Activated CD4-positive, alpha-beta T cell treated with anti-CD3 and anti-CD28 coated beads for 36 hours (primary cell): ENCODE results near the gene CSK. TPM values are rescaled to one million over a fixed set of nuclear protein-coding genes. Genes with fewer than 3 reads are reported as not detected.

ENCODE experiments used
- ATAC-seq: fragments of 200-7000 bp; cut with Tn5 transposase; one replicate; pipeline ENCODE4 v1.10.0; 2021; ENCODE audit warnings: mild to moderate bottlenecking, moderate library complexity
- CTCF ChIA-PET: fragments of 350-600 bp; sonication (Branson Sonifier 250); formaldehyde crosslinking; loops from one replicate; lab custom pipeline; 2021; ENCODE audit warnings: antibody characterized with exemption; lab: Charles Lee
- POLR2A ChIA-PET: fragments of 350-600 bp; sonication (Branson Sonifier 250); formaldehyde crosslinking; loops from one replicate; lab custom pipeline; 2021; ENCODE audit warnings: antibody characterized with exemption, inconsistent platforms; lab: Charles Lee
- DNase-seq: peaks from one replicate; pipeline ENCODE4 v3.0.0-alpha.2; 2020
- H3K27ac Mint-ChIP-seq: one replicate; pipeline ENCODE4 v1.8.0; 2021; ENCODE audit warnings: mixed read lengths
- H3K27me3 Mint-ChIP-seq: one replicate; pipeline ENCODE4 v1.8.0; 2021; ENCODE audit warnings: mixed read lengths
- H3K36me3 Mint-ChIP-seq: one replicate; pipeline ENCODE4 v1.8.0; 2021; ENCODE audit warnings: low read depth, mixed read lengths
- H3K4me1 Mint-ChIP-seq: one replicate; pipeline ENCODE4 v1.8.0; 2021; ENCODE audit warnings: mixed read lengths
- H3K4me3 Mint-ChIP-seq: one replicate; pipeline ENCODE4 v1.8.0; 2021; ENCODE audit warnings: mild to moderate bottlenecking, moderate library complexity, mixed read lengths
- H3K9me3 Mint-ChIP-seq: one replicate; pipeline ENCODE4 v1.8.0; 2021; ENCODE audit warnings: low read depth, mixed read lengths
- intact Hi-C, 2 experiments: fragments of 100-400 bp; cut with DNase I in 1 of 2; cut with micrococcal nuclease in 1 of 2; formaldehyde crosslinking; loops; one replicate each; pipeline versions ENCODE4 v1.14.2 to v1.15.1; 2022 to 2024; cut with DNase I, micrococcal nuclease
- total RNA-seq, 2 experiments: library from RNA; stranded (reverse); gene quantifications; one replicate each; pipeline ENCODE4 v1.2.3, GENCODE V29; 2021

Gene CSK
- total RNA-seq, 2 experiments from 2014 or later: 229 to 272 TPM

GRCh38 chr15:74812533-74812932 lies 30.7 kb downstream of the CSK start, which contains the start of gene LMAN1L:
TSS of gene LMAN1L (plus strand) at chr15:74812835. CDS start at chr15:74812855, 20 bp downstream.
- intact Hi-C loops: no loop called here

GRCh38 chr15:74815121-74815934 lies 33.4 kb downstream of the CSK start:
- intact Hi-C loops: no loop called here
- Mint-ChIP-seq H3K4me3 (no peak overlapping the region), H3K27ac (no peak overlapping the region), H3K4me1 (peaks cover 12% of the 10 kb centered on the region), H3K27me3 (no peaks in the 10 kb centered on the region), H3K36me3 (no peaks in the 10 kb centered on the region), H3K9me3 (no peaks in the 10 kb centered on the region)
- DNase-seq (no peak), ATAC-seq (no peak)
- CTCF ChIA-PET: interaction anchor here (0.6 to 1.2 kb wide), 3 partner anchors 86 to 900 kb away, joined by 3 read pairs; no protein-coding TSS in a partner anchor
- POLR2A ChIA-PET: interaction anchor here (1.0 kb wide), 1 partner anchor 10 kb away, joined by 7 read pairs; no protein-coding TSS in a partner anchor

More at GRCh38 chr15:74812533-74812932, 30.7 kb downstream of the CSK start, which contains the start of gene LMAN1L:
- DNase-seq (no peak), ATAC-seq (no peak)
- POLR2A ChIA-PET: no interaction called here
- H3K27me3 Mint-ChIP-seq: no peaks in the 10 kb centered on the region
- H3K4me3 Mint-ChIP-seq: no peak within 1 kb of the TSS
- no peaks in the 10 kb centered on the region for H3K9me3 Mint-ChIP-seq
- H3K27ac Mint-ChIP-seq: no peak within 1 kb of the TSS
- peaks cover 12% of the 10 kb centered on the region for H3K4me1 Mint-ChIP-seq
- CTCF ChIA-PET: interaction anchor here (0.6 to 0.7 kb wide), 4 partner anchors 13 to 35 kb away, joined by 3 to 4 read pairs (median 3); no protein-coding TSS in a partner anchor
- no peaks in the 10 kb centered on the region for H3K36me3 Mint-ChIP-seq

- ChIA-PET POLR2A (interaction anchor here (1.0 kb wide), 1 partner anchor 10 kb away, joined by 7 read pairs; no protein-coding TSS in a partner anchor), CTCF (interaction anchor here (0.6 to 1.2 kb wide), 2 partner anchors 85 to 135 kb away, joined by 3 read pairs; no protein-coding TSS in a partner anchor)
- intact Hi-C loops: no loop called here
- no peak overlapping the region for H3K27ac Mint-ChIP-seq
- H3K9me3 Mint-ChIP-seq: no peaks in the 10 kb centered on the region
- no peaks in the 10 kb centered on the region for H3K27me3 Mint-ChIP-seq
- DNase-seq: no peak
- no peak overlapping the region for H3K4me3 Mint-ChIP-seq
- ATAC-seq: no peak
- peaks cover 12% of the 10 kb centered on the region for H3K4me1 Mint-ChIP-seq
- no peaks in the 10 kb centered on the region for H3K36me3 Mint-ChIP-seq
Observed at GRCh38 chr15:74815961-74816360, 34.1 kb downstream of the CSK start.

GRCh38 chr15:74816624-74817369 lies 34.9 kb downstream of the CSK start:
- no peaks in the 10 kb centered on the region for H3K9me3 Mint-ChIP-seq
- no peaks in the 10 kb centered on the region for H3K36me3 Mint-ChIP-seq
- ATAC-seq (no peak), DNase-seq (no peak)
- ChIA-PET CTCF (interaction anchor here (1.2 kb wide), 1 partner anchor 134 kb away, joined by 3 read pairs; no protein-coding TSS in a partner anchor), POLR2A (no interaction called here)
- H3K4me1 Mint-ChIP-seq: peaks cover 12% of the 10 kb centered on the region
- no peak overlapping the region for H3K27ac Mint-ChIP-seq
- H3K4me3 Mint-ChIP-seq: no peak overlapping the region
- intact Hi-C loops: no loop called here
- no peaks in the 10 kb centered on the region for H3K27me3 Mint-ChIP-seq

GRCh38 chr15:74817370-74817737 lies 35.5 kb downstream of the CSK start:
- Mint-ChIP-seq H3K27me3 (no peaks in the 10 kb centered on the region), H3K4me1 (peaks cover 12% of the 10 kb centered on the region), H3K36me3 (no peaks in the 10 kb centered on the region), H3K9me3 (no peaks in the 10 kb centered on the region), H3K4me3 (no peak overlapping the region), H3K27ac (no peak overlapping the region)
- ATAC-seq: no peak
- intact Hi-C loops: no loop called here
- ChIA-PET CTCF (no interaction called here), POLR2A (no interaction called here)
- DNase-seq: no peak

- Mint-ChIP-seq H3K27me3 (peaks cover 3% of the 10 kb centered on the region), H3K27ac (no peak overlapping the region), H3K4me3 (no peak overlapping the region), H3K36me3 (no peaks in the 10 kb centered on the region), H3K9me3 (no peaks in the 10 kb centered on the region), H3K4me1 (peaks cover 12% of the 10 kb centered on the region)
- no peak for ATAC-seq
- POLR2A ChIA-PET: no interaction called here
- intact Hi-C loops: no loop called here
- CTCF ChIA-PET: interaction anchor here (1.5 to 3.4 kb wide), 2 partner anchors 51 to 82 kb away, joined by 6 to 9 read pairs; no protein-coding TSS in a partner anchor
- DNase-seq: no peak
Observed at GRCh38 chr15:74820056-74820455, 38.2 kb downstream of the CSK start.

- Mint-ChIP-seq H3K4me1 (peaks cover 12% of the 10 kb centered on the region), H3K9me3 (no peaks in the 10 kb centered on the region), H3K4me3 (no peak overlapping the region), H3K36me3 (no peaks in the 10 kb centered on the region), H3K27ac (no peak overlapping the region), H3K27me3 (peaks cover 5% of the 10 kb centered on the region)
- no peak for DNase-seq
- no peak for ATAC-seq
- ChIA-PET CTCF (interaction anchor here (0.6 to 3.4 kb wide), 7 partner anchors 22 to 191 kb away, joined by 3 to 9 read pairs (median 6); no protein-coding TSS in a partner anchor), POLR2A (no interaction called here)
- intact Hi-C loops: no loop called here
Observed at GRCh38 chr15:74821091-74821789, 39.4 kb downstream of the CSK start.

- Mint-ChIP-seq H3K4me1 (peaks cover 12% of the 10 kb centered on the region), H3K27ac (no peak overlapping the region), H3K36me3 (no peaks in the 10 kb centered on the region), H3K9me3 (no peaks in the 10 kb centered on the region), H3K27me3 (peaks cover 8% of the 10 kb centered on the region), H3K4me3 (no peak overlapping the region)
- ATAC-seq (no peak), DNase-seq (no peak)
- intact Hi-C loops: no loop called here
- ChIA-PET POLR2A (no interaction called here), CTCF (interaction anchor here (0.6 to 3.4 kb wide), 4 partner anchors 22 to 188 kb away, joined by 3 to 9 read pairs (median 5); no protein-coding TSS in a partner anchor)
Observed at GRCh38 chr15:74821790-74822158, 39.9 kb downstream of the CSK start.

GRCh38 chr15:74822233-74822632 lies 40.4 kb downstream of the CSK start:
- peaks cover 13% of the 10 kb centered on the region for H3K27me3 Mint-ChIP-seq
- intact Hi-C loops: no loop called here

GRCh38 chr15:74823324-74823723 lies 41.4 kb downstream of the CSK start:
- intact Hi-C loops: no loop called here
- POLR2A ChIA-PET: no interaction called here

More at GRCh38 chr15:74822233-74822632, 40.4 kb downstream of the CSK start:
- H3K27ac Mint-ChIP-seq: no peak overlapping the region
- POLR2A ChIA-PET: no interaction called here
- CTCF ChIA-PET: interaction anchor here (0.6 to 3.4 kb wide), 3 partner anchors 23 to 58 kb away, joined by 6 to 9 read pairs (median 8); no protein-coding TSS in a partner anchor
- H3K4me3 Mint-ChIP-seq: no peak overlapping the region
- H3K4me1 Mint-ChIP-seq: peaks cover 12% of the 10 kb centered on the region
- no peak for ATAC-seq
- no peaks in the 10 kb centered on the region for H3K36me3 Mint-ChIP-seq
- no peaks in the 10 kb centered on the region for H3K9me3 Mint-ChIP-seq
- DNase-seq: no peak

More at GRCh38 chr15:74823324-74823723, 41.4 kb downstream of the CSK start:
- Mint-ChIP-seq H3K36me3 (no peaks in the 10 kb centered on the region), H3K27ac (no peak overlapping the region), H3K4me3 (no peak overlapping the region), H3K4me1 (peaks cover 10% of the 10 kb centered on the region), H3K27me3 (peaks cover 20% of the 10 kb centered on the region), H3K9me3 (no peaks in the 10 kb centered on the region)
- DNase-seq (no peak), ATAC-seq (no peak)
- CTCF ChIA-PET: interaction anchor here (0.6 to 3.4 kb wide), 4 partner anchors 54 to 134 kb away, joined by 3 to 9 read pairs (median 4); partner anchors contain the start of gene RPP25
